Urinary bladder (tissue), 4 donors: ENCODE data around the gene OTX2. TPM values are rescaled to one million over a fixed set of nuclear protein-coding genes. Genes with fewer than 3 reads are reported as not detected.

ENCODE experiments used
- DNase-seq: peaks from one replicate; pipeline ENCODE4 v3.0.0-alpha.2; 2015; ENCODE audit errors: extremely low spot score
- H3K27ac ChIP-seq: one replicate; pipeline ENCODE4 v1.5.1; 2013; ENCODE audit warnings: low read depth, mild to moderate bottlenecking, moderate library complexity
- H3K36me3 ChIP-seq: one replicate; pipeline ENCODE4 v1.6.1; 2013; ENCODE audit warnings: mild to moderate bottlenecking, moderate library complexity; ENCODE audit not compliant: insufficient read depth
- H3K4me1 ChIP-seq: one replicate; pipeline ENCODE4 v1.6.1; 2013; ENCODE audit warnings: mild to moderate bottlenecking, moderate library complexity; ENCODE audit not compliant: insufficient read depth
- H3K4me3 ChIP-seq: one replicate; pipeline ENCODE4 v1.5.1; 2013; ENCODE audit warnings: low read depth, low read length
- WGBS: extraction: QIAGEN DNeasy Blood & Tissue Kit; methylation state at CpG from one replicate; pipeline ENCODE4 v1.1.7; 2013; 5-methylcytosine and 5-hydroxymethylcytosine counted together
- polyA plus RNA-seq: library from polyadenylated mRNA; stranded (reverse); fragments of 200-250 nt; gene quantifications from one replicate; pipeline ENCODE4 v1.2.3, GENCODE V29; 2013
- total RNA-seq: library from RNA; depleted of rRNA; stranded (reverse); fragments of >200 nt; gene quantifications from one replicate; pipeline ENCODE4 v1.2.3, GENCODE V29; 2014
- donor health status: healthy with polysubstance abuse.
- donor health status: healthy.

Gene OTX2
- total and polyA plus RNA-seq, 2 donors: not detected

DNA sequence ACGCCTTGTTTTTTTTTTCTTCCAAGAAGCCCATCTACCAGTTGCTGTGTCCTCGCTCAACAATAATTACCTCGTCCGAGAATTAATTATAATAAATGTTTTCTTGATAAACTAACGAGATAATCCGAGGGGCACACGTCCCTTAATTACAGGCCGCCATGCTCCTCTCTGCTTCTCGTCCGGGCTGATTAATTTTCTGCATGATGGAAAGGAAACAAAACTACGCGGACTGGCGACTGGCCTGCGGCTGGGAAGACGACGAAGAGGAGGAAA lies 2.2 kb downstream of the OTX2 start:
- 4% methylated on average over 16 of the region's 16 CpGs for WGBS
- Histone ChIP-seq H3K36me3 (no peaks in the 10 kb centered on the region), H3K4me1 (no peaks in the 10 kb centered on the region), H3K27ac (no peak overlapping the region), H3K4me3 (no peak overlapping the region)
- DNase-seq: no peak

DNA sequence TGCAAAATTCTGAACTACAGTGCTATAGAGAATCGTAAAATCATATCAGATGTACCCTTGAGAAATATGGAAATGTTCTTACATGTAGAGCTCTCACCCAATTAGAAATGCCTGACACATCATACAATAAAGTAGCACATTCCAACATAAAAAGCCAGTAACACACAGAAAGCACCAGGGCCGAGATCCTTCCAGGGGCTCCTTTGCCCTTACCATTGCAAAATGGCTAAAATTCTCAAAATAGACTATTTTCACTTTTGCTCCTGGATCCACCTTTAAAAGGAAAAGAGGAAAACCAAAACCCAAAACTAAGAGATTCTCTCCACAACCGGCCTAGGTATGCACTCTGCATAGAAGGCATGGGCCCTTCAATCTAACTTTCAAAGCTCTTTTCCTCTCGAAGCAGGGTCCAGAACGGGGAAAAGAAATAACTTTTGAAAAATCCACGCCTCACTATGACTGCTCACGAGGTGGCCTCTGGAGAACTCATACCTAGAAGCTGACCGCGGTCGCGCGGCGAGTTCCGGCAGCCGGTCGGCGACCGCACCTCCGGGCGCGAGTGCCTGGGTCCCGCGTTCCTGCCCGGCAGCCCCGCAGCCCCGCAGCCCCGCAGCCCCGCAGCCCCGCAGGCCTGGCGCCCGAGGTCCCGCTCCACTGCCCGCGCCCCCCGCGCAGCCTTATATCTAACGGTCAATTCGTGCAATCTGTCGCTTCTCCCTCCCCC lies 2.7 kb downstream of the OTX2 start:
- H3K4me1 ChIP-seq: no peaks in the 10 kb centered on the region
- 7% methylated on average over 39 of the region's 39 CpGs for WGBS
- no peak for DNase-seq
- H3K4me3 ChIP-seq: no peak overlapping the region
- no peak overlapping the region for H3K27ac ChIP-seq
- no peaks in the 10 kb centered on the region for H3K36me3 ChIP-seq

DNA sequence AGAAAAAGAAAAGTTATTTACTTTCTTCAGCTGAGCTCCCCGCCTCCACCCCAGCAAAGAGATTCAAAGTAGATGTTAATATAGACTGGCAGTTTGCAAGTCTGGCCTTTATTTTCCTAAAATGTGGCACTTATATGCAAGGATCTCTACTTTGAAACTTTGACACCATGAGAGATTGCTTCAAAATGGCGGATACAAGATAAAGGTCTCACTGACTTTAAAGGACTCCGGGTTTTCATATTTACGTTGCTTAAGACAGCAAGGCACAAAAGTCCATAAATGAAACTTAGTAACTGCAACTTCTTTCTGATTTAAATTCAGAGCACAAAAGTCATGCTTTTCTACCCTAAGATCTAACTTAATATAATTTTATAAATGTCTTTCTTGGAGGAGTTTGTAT lies 3.5 kb downstream of the OTX2 start:
- Histone ChIP-seq H3K27ac (no peak overlapping the region), H3K36me3 (no peaks in the 10 kb centered on the region), H3K4me1 (no peaks in the 10 kb centered on the region), H3K4me3 (no peak overlapping the region)
- 5% methylated on average over 4 of the region's 4 CpGs for WGBS
- DNase-seq: no peak

DNA sequence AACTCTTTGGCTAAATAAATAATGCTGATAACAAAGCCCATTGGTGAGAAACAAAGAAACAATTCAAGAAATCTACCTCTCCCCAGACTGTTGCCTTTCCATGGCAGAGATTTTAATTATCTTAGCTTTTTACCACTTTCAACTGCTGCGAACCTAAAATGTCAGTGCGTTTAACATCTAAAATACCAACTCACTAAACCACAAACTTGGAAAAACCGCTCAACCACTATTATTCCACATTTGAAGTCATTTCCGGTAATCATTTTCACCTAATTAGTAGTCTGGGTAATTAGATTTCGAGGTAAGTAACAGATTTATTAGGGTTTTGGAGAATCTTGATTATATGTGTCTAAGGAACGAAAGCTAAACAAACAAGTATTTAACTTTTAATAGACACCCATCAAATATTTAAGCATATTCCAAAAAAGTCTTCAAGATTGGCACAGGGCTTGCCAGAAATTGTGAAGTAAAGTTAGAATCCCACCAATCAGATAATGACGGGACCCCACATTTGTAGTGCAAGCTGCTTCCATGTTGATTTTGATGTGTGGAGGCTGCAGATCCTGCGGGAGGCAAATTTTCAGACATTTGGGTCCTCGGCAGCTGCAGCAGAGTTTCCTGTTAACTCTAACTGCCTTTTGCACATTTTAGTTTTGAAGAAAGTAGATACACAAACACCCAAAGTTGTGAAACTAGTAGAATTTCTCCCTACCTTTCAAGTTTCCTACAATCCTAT lies 4.1 kb downstream of the OTX2 start:
- Histone ChIP-seq H3K36me3 (no peaks in the 10 kb centered on the region), H3K27ac (no peak overlapping the region), H3K4me1 (no peaks in the 10 kb centered on the region), H3K4me3 (no peak overlapping the region)
- no peak for DNase-seq
- WGBS: 5% methylated on average over 9 of the region's 9 CpGs

DNA sequence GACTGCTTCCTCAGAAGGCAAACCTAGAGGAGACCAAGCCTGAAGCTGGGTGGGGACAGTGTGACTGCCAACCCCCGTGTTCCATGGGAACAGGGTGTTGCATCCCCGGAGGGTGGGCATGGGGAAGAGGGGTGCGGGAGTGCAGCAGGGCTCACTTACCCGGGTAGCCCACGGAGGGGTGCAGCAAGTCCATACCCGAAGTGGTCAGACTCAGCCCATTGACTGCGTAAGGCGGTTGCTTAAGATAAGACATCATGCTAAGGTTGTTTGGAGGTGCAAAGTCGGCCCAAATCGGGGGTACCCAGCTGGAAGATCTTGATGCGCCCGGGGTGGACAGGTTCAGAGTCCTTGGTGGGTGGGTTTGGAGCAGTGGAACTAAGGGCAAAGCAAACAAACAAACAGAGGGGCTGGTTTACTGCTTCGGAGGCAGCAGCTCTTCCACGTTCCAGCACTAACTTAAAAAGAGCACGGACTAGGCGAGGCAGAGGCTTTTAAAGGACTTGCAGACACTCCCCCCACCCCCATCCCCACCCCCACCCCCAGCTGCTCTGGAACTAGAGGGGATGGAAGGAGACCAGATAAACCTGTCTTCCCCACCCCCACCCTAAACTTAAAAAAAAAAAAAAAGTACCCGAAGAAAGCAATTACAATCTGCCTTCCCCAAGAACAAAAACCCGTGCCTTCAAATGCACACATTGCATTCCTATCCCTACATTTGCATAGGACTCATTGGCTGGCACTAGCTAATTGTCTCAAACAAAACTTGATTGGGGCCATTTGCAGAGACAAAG lies 4.9 kb downstream of the OTX2 start:
- Histone ChIP-seq H3K36me3 (no peaks in the 10 kb centered on the region), H3K4me1 (no peaks in the 10 kb centered on the region), H3K4me3 (no peak overlapping the region), H3K27ac (no peak overlapping the region)
- WGBS: 2% methylated on average over 18 of the region's 18 CpGs
- DNase-seq: no peak

DNA sequence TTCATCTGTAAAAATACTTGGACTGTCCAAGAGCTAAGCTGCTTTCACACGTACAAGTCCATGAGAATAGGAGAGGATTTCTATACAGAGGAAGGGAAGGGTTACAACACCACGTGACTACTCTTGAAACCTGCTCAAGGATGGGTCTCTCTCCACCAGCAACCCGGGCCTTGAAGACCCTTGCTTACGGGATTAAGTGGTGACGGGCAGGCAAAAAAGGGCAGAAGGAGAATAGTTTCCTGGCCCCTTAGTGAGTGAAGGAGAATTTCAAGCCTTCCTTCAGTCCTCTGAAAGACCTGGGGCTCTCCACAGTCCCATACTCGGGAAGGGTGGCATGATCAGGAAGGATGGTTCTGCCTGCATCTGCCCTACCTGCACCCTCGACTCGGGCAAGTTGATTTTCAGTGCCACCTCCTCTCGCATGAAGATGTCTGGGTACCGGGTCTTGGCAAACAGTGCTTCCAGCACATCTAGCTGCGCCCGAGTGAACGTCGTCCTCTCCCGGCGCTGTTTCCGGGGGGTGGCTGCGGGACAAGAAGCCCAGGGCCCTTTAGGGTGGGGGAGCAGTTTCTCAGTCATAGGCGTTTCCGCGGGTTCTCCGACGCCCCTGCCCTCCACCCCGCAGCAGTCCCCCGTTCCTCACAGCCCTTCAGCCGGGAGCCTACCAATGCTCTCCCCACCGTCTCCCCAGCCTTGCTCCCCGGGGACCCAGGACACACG lies 6.3 kb downstream of the OTX2 start:
- WGBS: 3% methylated on average over 29 of the region's 29 CpGs
- Histone ChIP-seq H3K36me3 (no peaks in the 10 kb centered on the region), H3K4me3 (no peak overlapping the region), H3K27ac (no peak overlapping the region), H3K4me1 (no peaks in the 10 kb centered on the region)
- no peak for DNase-seq

DNA sequence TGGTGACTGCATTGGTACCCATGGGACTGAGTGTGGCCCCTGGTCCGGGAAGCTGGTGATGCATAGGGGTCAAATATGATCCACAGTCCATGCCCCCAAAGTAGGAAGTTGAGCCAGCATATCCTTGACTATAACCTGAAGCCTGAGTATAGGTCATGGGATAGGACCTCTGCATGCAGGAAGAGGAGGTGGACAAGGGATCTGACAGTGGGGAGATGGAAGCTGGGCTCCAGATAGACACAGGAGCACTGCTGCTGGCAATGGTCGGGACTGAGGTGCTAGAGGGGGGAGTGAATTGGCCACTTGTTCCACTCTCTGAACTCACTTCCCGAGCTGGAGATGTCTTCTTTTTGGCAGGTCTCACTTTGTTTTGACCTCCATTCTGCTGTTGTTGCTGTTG lies 8.4 kb downstream of the OTX2 start:
- Histone ChIP-seq H3K36me3 (no peaks in the 10 kb centered on the region), H3K4me1 (peaks cover 2% of the 10 kb centered on the region), H3K4me3 (no peak overlapping the region), H3K27ac (no peak overlapping the region)
- DNase-seq: no peak
- 59% methylated on average over 3 of the region's 3 CpGs for WGBS

DNA sequence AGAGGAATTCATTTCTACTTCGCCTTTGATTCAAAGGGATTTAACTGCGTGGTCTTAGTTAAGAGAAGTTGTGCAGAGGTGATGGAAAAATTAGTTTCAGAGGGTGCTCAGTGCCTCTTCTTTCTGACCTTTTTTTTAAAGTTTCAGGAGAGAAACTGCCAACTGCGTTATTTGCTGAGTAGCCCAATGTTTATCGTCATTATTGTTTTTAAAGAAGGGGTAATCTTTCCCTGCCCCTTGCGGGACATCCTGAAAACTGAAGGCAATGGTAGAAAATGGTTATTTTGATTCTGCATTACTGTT lies 11.0 kb downstream of the OTX2 start:
- WGBS: 7% methylated on average over 5 of the region's 5 CpGs
- H3K4me3 ChIP-seq: no peak overlapping the region
- no peak for DNase-seq

DNA sequence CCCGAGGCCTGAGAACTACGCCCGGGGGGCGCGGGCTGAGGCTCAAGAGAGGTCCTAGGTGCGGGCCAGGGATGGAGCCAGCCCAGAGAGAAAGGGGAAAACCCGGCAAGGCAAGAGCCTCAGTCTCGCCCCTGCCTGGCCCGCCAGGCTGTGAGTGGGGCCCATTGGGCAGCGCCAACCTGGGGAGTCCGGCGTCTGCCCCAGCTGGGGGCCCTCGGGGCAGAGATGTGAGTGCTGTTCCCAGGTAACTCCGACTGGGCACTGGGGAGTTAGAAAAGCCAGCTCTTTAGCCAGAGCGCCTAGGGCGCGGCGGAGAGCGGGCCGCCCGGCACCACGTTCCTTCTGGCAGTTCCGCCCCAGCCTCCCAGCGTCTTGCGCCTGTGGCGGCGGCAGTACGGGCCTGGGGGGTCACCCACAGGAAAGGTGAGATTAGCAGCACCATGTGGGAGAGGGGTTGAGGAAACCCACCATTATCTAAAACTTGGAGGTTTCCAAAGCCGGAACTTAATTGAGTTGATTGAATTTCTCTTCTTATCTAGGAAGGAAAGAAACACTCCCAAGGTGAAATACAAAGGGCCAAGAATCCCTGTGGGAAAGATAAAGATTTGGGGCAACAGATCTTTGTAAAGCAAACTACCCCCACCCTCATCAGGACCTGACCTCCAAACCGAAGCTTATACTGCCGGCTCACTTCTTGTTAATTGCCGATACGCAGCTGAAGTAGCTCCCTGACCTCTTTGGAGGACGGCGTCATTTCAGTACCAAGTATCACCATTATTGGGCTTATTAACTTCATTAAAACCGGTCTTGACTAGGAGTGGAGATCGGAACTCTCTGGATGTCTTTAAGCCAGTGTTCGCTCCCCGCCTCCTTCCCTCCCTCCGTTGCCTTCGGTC lies 11.6 kb downstream of the OTX2 start:
- peaks cover 2% of the 10 kb centered on the region for H3K4me1 ChIP-seq
- WGBS: 8% methylated on average over 41 of the region's 41 CpGs
- no peak for DNase-seq
- no peaks in the 10 kb centered on the region for H3K36me3 ChIP-seq
- H3K4me3 ChIP-seq: peak overlapping the region; percentile 16
- H3K27ac ChIP-seq: no peak overlapping the region

More for the DNA sequence above, 11.0 kb downstream of the OTX2 start:
- Histone ChIP-seq H3K36me3 (no peaks in the 10 kb centered on the region), H3K4me1 (peaks cover 2% of the 10 kb centered on the region), H3K27ac (no peak overlapping the region)

DNA sequence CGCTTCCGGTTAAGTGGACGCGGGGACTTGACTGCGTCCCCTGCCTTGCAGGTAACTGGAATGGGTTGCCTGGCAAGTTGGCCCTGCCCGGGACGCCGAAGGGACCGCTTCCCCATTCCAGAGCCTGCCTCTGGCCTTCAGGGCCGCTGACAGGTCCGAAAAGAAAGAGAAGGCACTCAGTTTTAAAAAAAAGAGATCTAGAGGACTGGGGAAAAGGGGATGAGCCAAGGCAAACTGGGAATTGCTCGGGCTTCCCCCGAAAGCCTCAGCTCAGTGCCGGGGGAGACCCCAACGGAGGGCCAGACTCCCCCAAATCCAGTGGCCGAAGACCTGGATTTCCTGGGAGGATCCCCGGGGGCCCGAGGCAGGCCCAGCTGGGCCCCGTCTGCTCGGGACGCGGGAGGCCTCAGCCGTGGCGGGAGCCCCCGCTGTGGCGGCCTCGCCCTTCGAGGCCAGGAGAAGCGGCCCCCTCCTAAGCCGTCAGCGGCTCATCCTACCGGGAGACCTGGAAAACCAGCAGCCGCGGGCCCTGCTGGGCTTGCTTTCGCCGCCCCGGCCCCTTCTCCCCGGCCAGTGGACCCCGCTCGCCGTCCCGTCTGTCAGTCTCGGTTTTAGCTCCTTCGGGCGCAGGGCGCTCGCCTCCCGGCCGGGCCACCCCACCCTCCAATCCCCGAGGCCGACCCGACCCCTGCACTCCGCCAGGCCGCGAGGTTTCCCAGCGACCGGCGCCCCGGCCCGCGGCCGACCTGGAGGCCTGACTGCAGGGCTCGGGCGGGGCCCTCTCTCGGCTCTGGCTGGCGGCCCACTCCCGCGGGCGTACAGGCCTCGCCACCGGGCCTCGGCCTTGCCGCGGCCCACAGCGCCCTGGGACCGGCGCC lies 12.5 kb downstream of the OTX2 start:
- WGBS: 2% methylated on average over 77 of the region's 77 CpGs
- H3K4me3 ChIP-seq: peak overlapping the region; percentile 16
- no peak overlapping the region for H3K27ac ChIP-seq
- no peaks in the 10 kb centered on the region for H3K36me3 ChIP-seq
- peaks cover 2% of the 10 kb centered on the region for H3K4me1 ChIP-seq
- no peak for DNase-seq

DNA sequence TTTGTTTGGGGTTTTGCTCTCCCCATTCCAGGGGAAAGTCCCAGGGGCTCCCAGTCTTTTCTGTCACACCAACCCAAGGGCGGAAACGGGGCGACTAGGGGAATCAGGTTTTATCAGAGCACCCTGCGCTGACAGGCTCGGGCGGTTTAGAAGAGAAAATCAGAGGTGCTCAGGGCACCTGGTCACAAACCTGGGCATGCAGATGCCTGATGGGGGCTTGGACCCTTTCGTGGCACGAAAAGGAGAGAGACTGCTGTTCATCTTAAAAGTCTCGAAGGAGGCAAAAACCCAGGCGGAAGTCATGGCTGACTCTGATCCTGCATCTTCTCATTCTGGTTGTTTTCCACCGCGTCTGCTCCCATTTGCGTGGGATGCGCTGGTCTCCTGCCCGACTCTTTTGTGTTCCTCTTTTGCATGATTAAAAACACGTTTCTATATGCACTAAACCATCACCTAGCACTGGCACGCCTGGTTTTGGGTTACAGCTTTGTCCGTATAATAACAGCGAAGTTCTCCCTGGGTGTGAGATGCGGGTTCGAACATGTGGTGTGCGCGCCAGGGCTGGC lies 13.2 kb downstream of the OTX2 start:
- Histone ChIP-seq H3K27ac (no peak overlapping the region), H3K4me1 (peaks cover 2% of the 10 kb centered on the region), H3K36me3 (no peaks in the 10 kb centered on the region), H3K4me3 (peak overlapping the region; percentile 16)
- WGBS: 7% methylated on average over 23 of the region's 23 CpGs
- DNase-seq: no peak

DNA sequence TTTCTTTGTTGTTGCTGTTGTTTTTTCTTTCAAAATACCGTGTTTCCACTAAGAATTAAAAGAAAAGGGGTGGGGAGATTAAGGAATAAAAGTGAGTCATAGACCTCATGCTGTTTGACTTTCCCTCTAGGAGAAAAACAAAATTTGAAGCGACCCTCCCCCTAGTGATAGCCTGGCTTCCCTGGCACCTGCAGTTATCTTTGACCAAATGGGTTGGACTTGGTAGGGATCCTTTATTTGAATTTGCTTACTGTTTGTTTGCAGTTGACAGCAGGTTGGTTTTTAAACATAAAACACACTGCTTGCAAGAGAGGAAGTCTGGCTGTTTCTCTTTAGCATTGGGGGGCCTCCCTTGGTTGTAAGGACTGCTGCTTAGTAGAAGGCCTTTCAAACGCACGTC lies 14.0 kb downstream of the OTX2 start:
- H3K36me3 ChIP-seq: no peaks in the 10 kb centered on the region
- H3K27ac ChIP-seq: no peak overlapping the region
- H3K4me3 ChIP-seq: no peak overlapping the region
- 22% methylated on average over 4 of the region's 4 CpGs for WGBS
- DNase-seq: no peak
- peaks cover 2% of the 10 kb centered on the region for H3K4me1 ChIP-seq
